Thyroid gland (tissue), 4 donors: ENCODE data around the gene BRAT1. TPM values are rescaled to one million over a fixed set of nuclear protein-coding genes. Genes with fewer than 3 reads are reported as not detected.

Experiments
- DNase-seq, 2 donors: peaks; one replicate each; pipeline ENCODE4 v3.0.0-alpha.2; 2019
- H3K27ac ChIP-seq, 3 donors: fragments of 200-600 bp; sonication (generic); 1 replicate in 2 of 3; 2 replicates in 1 of 3; pipeline ENCODE4 v1.5.1; 2016 to 2019; ENCODE audit warnings: mild to moderate bottlenecking in 1 of 3, moderate library complexity in 1 of 3
- H3K27me3 ChIP-seq: fragments of 200-600 bp; sonication (generic); one replicate; pipeline ENCODE4 v1.5.1; 2019
- H3K36me3 ChIP-seq, 2 donors: fragments of 200-600 bp; sonication (generic); one replicate each; pipeline ENCODE4 v1.5.1; 2016 to 2019
- H3K4me1 ChIP-seq, 2 donors: fragments of 200-600 bp; sonication (generic); one replicate each; pipeline ENCODE4 v1.5.1; 2017 to 2019
- H3K4me3 ChIP-seq, 3 donors: fragments of 200-600 bp; sonication (generic); replicated peaks in 1 of 3; 1 replicate in 2 of 3; 2 replicates in 1 of 3; pipeline ENCODE4 v1.5.1; 2016; ENCODE audit warnings: mild to moderate bottlenecking in 1 of 3
- H3K9me3 ChIP-seq: fragments of 200-600 bp; sonication (generic); one replicate; pipeline ENCODE4 v1.5.1; 2017
- CTCF ChIP-seq, 6 experiments: fragments of 200-600 bp in 3 of 6; fragments of 450-650 bp in 3 of 6; sonication (generic) in 3 of 6; IDR thresholded peaks; one replicate each; pipeline ENCODE4 v1.5.1; 2016 to 2019; ENCODE audit warnings: antibody characterized with exemption in 6 of 6, mild to moderate bottlenecking in 2 of 6, inconsistent platforms in 1 of 6, moderate library complexity in 1 of 6
- POLR2A ChIP-seq, 2 donors: fragments of 450-650 bp; IDR thresholded peaks; one replicate each; pipeline ENCODE4 v1.6.1; 2017; ENCODE audit warnings: antibody characterized with exemption in 2 of 2, mild to moderate bottlenecking in 2 of 2, moderate library complexity in 1 of 2
- WGBS, 2 donors: methylation state at CpG; one replicate each; pipeline ENCODE4 v1.1.5; 2017; 5-methylcytosine and 5-hydroxymethylcytosine counted together
- intact Hi-C: fragments of 100-400 bp; cut with DNase I; formaldehyde crosslinking; loops from one replicate; pipeline ENCODE4 v1.15.1; 2023
- total RNA-seq, 4 donors: library from RNA; depleted of rRNA; stranded (reverse); fragments of >200 nt; gene quantifications; one replicate each; pipeline ENCODE4 v1.2.3, GENCODE V29; 2016

The BRAT1 gene
- total RNA-seq, 4 donors from 2014 or later = 37.2 to 51.8 (median 45.6) TPM

GRCh38 chr7:2503056-2503941, 52.0 kb downstream of the BRAT1 start:
- Histone ChIP-seq H3K27me3 (no peaks in the 10 kb centered on the region), H3K36me3 (no peaks in the 10 kb centered on the region), H3K4me3 (no peak overlapping the region), H3K4me1 (peaks cover 0 to 9% of the 10 kb centered on the region in 2 donors), H3K9me3 (no peaks in the 10 kb centered on the region), H3K27ac (no peak overlapping the region)
- WGBS, 2 donors = 75 to 86% methylated on average over 16 to 23 of the region's 25 CpGs
- intact Hi-C loops = no loop called here
- DNase-seq = no peak
- TF ChIP-seq POLR2A (IDR thresholded peaks at IDR 0.05) = no peak

GRCh38 chr7:2502647-2502966, 52.7 kb downstream of the BRAT1 start:
- no peak for TF ChIP-seq CTCF (IDR thresholded peaks at IDR 0.05)
- TF ChIP-seq POLR2A (IDR thresholded peaks at IDR 0.05) = no peak
- intact Hi-C loops = no loop called here
- WGBS, 2 donors = 64 to 79% methylated on average over 11 to 13 of the region's 13 CpGs

GRCh38 chr7:2501947-2502646, 53.2 kb downstream of the BRAT1 start:
- no peak overlapping the region for H3K27ac ChIP-seq
- 93 to 97% methylated on average over 5 to 6 of the region's 9 CpGs for WGBS, 2 donors
- no peaks in the 10 kb centered on the region for H3K9me3 ChIP-seq
- TF ChIP-seq CTCF (IDR thresholded peaks at IDR 0.05) (no peak), POLR2A (IDR thresholded peaks at IDR 0.05) (no peak)
- no peaks in the 10 kb centered on the region for H3K27me3 ChIP-seq
- H3K4me3 ChIP-seq = no peak overlapping the region
- intact Hi-C loops = no loop called here
- H3K4me1 ChIP-seq = peaks cover 0 to 5% of the 10 kb centered on the region in 2 donors
- H3K36me3 ChIP-seq = no peaks in the 10 kb centered on the region
- no peak for DNase-seq

More at GRCh38 chr7:2502647-2502966, 52.7 kb downstream of the BRAT1 start:
- Histone ChIP-seq H3K36me3 (no peaks in the 10 kb centered on the region), H3K4me3 (no peak overlapping the region), H3K27me3 (no peaks in the 10 kb centered on the region), H3K9me3 (no peaks in the 10 kb centered on the region), H3K4me1 (peaks cover 0 to 7% of the 10 kb centered on the region in 2 donors), H3K27ac (no peak overlapping the region)
- no peak for DNase-seq

- H3K4me1 ChIP-seq = peaks cover 0 to 5% of the 10 kb centered on the region in 2 donors
- H3K9me3 ChIP-seq = no peaks in the 10 kb centered on the region
- intact Hi-C loops = no loop called here
- TF ChIP-seq POLR2A (IDR thresholded peaks at IDR 0.05) (no peak), CTCF (IDR thresholded peaks at IDR 0.05) (no peak)
- H3K27ac ChIP-seq = no peak overlapping the region
- no peak for DNase-seq
- no peak overlapping the region for H3K4me3 ChIP-seq
- no peaks in the 10 kb centered on the region for H3K27me3 ChIP-seq
- 84 to 90% methylated on average over 12 of the region's 12 CpGs for WGBS, 2 donors
- H3K36me3 ChIP-seq = no peaks in the 10 kb centered on the region
These were observed 54.6 kb downstream of the BRAT1 start for GRCh38 chr7:2500701-2501100.

GRCh38 chr7:2499719-2500430, 55.4 kb downstream of the BRAT1 start:
- Histone ChIP-seq H3K27ac (no peak overlapping the region), H3K4me1 (peaks cover 0 to 5% of the 10 kb centered on the region in 2 donors), H3K9me3 (no peaks in the 10 kb centered on the region), H3K36me3 (no peaks in the 10 kb centered on the region), H3K4me3 (no peak overlapping the region), H3K27me3 (no peaks in the 10 kb centered on the region)
- intact Hi-C loops = no loop called here
- WGBS, 2 donors = 88 to 94% methylated on average over 6 to 8 of the region's 27 CpGs
- DNase-seq = no peak
- no peak for TF ChIP-seq CTCF (IDR thresholded peaks at IDR 0.05)
- TF ChIP-seq POLR2A (IDR thresholded peaks at IDR 0.05) = no peak
